Islet precursor cell (in vitro differentiated cells): ENCODE measurements around the gene MRPL28.
"Not testable (repeated sequence)": the region's sequence is repeated elsewhere in the genome, so short reads cannot be mapped to it uniquely, and the experiment has no call there.

Source experiments
- DNase-seq: peaks from one replicate; pipeline ENCODE4 v3.0.0-alpha.2; 2018

The MRPL28 gene

GRCh38 chr16:370443-370842 lies at the start of gene MRPL28:
MRPL28 (minus strand) TSS chr16:370538; CDS start chr16:370218, 320 bp downstream.
- DNase-seq = peak; percentile 96

GRCh38 chr16:415170-415498 lies 44.8 kb upstream of the MRPL28 start:
- not testable (repeated sequence) for DNase-seq

- DNase-seq = peak; percentile 78
These were observed 44.2 kb upstream of the MRPL28 start for GRCh38 chr16:414395-415169.

GRCh38 chr16:411576-412265 lies 41.4 kb upstream of the MRPL28 start:
- no peak for DNase-seq

- no peak for DNase-seq
These were observed 40.3 kb upstream of the MRPL28 start for GRCh38 chr16:410516-411178.

- DNase-seq = peak; percentile 53
These were observed 36.9 kb upstream of the MRPL28 start for GRCh38 chr16:407253-407652.

- DNase-seq = peak; percentile 54
These were observed 35.5 kb upstream of the MRPL28 start for GRCh38 chr16:405548-406506.

- peak; percentile 54 for DNase-seq
These were observed 34.7 kb upstream of the MRPL28 start for GRCh38 chr16:404971-405486.

GRCh38 chr16:401468-402348 lies 31.4 kb upstream of the MRPL28 start, which contains the start of gene DECR2:
DECR2 (plus strand) TSS chr16:401885; CDS start chr16:401964, 79 bp downstream.
- DNase-seq = peak; percentile 98

GRCh38 chr16:400061-400591 lies 29.8 kb upstream of the MRPL28 start:
- DNase-seq = peak; percentile 53

- DNase-seq = no peak
These were observed 29.1 kb upstream of the MRPL28 start for GRCh38 chr16:399340-400019.

- DNase-seq = peak; percentile 55
These were observed 28.4 kb upstream of the MRPL28 start for GRCh38 chr16:398561-399339.

GRCh38 chr16:397736-398332 lies 27.5 kb upstream of the MRPL28 start:
- peak; percentile 92 for DNase-seq

- peak; percentile 79 for DNase-seq
These were observed 26.9 kb upstream of the MRPL28 start, which contains the start of gene NME4 for GRCh38 chr16:397135-397661. NME4 (plus strand) TSS chr16:397199; CDS start chr16:397223, 24 bp downstream.

GRCh38 chr16:396605-397004 lies 26.3 kb upstream of the MRPL28 start:
- peak; percentile 72 for DNase-seq

- DNase-seq = no peak
These were observed 25.9 kb upstream of the MRPL28 start for GRCh38 chr16:396199-396598.

- DNase-seq = no peak
These were observed 22.2 kb upstream of the MRPL28 start for GRCh38 chr16:392450-393030.

- peak; percentile 87 for DNase-seq
These were observed 21.6 kb upstream of the MRPL28 start for GRCh38 chr16:391885-392335.
